NCI-H2227 (cell line): Measurements from ENCODE around the gene ZNF724.
"Not testable (repeated sequence)": the region's sequence is repeated elsewhere in the genome, so short reads cannot be mapped to it uniquely, and the experiment has no call there.

Source experiments
- DNase-seq: peaks from one replicate; lab custom pipeline; 2025; ENCODE audit not compliant: unreplicated experiment; lab: John Stamatoyannopoulos, UW

ZNF724 gene

GRCh38 chr19:23249911-23250649 is at the start of gene ZNF724:
Gene ZNF724, minus strand, starts transcription at chr19:23250394. Its CDS starts 152 bp downstream, at chr19:23250242.
- DNase-seq, result peak; percentile 94

GRCh38 chr19:23294141-23294540 is 43.9 kb upstream of the ZNF724 start:
- DNase-seq, result no peak

- DNase-seq, result not testable (repeated sequence)
These were observed 39.8 kb upstream of the ZNF724 start for GRCh38 chr19:23289966-23290365.

GRCh38 chr19:23287620-23288019 is 37.4 kb upstream of the ZNF724 start:
- no peak for DNase-seq

DNA sequence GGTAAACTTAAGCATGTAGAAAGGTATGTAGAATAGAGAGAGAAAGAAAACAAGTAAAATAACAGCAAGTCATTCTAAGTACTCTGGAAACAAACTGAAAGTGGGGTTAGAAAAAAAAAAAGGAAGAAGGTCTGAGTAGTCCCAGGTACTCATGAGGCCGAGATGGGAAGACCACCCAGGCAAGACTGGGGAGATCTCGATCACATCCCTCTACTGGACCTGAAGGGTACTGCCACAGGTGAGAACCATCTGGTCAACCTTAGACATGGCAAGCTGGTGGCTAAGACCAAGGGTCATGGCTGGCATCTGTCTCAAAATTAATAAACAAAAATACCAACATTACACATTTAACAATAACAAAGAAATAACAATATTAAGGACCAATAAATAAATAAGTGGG is 36.3 kb upstream of the ZNF724 start:
- DNase-seq, result no peak

DNA sequence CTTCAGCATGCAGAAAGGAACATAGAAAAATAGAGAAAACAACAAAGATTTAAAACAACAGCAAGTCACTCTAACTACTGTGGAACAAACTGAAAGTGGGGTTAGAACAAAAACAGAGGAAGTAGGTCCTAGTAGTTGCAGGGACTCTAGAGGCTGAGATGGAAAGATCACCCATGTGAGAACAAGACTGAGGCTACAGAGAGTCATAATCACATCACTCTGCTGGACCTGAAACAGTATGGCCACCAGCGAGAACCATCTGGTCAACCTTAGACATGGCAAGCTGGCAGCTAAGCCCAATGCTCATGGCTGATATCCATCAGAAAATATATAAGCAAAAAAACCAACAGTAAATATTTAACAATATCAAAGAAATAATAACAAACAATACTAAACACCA is 35.8 kb upstream of the ZNF724 start:
- DNase-seq, result no peak

GRCh38 chr19:23285326-23285725 is 35.1 kb upstream of the ZNF724 start:
- not testable (repeated sequence) for DNase-seq

- peak; percentile 41 for DNase-seq
These were observed 33.7 kb upstream of the ZNF724 start for GRCh38 chr19:23283925-23284324.

DNA sequence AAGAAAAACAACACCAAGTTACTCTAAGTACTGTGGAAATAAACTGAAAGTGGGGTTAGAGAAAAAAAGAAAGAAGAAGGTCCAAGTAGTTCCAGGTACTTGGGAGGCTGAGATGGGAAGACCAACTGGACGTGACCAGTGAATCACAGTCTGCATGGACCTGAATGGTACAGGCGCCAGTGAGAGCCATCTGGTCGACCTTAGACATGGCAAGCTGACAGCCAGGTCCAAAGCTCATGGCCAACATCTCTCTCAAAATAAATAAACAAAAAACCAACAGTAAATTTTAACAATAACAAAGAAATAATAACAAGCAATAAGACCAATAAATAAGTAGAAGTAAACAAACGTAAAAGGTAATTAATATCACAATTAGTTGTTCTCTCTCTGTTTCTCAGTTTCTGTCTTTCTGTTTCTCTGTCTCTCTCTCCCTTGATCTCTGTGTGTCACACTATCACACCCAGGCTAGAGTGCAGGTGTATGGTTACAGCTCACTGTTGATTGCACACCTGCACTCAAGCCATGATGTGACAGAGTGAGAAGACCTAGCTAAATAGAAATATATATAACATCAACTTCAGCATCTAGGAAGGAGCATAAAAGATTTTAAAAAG is 31.6 kb upstream of the ZNF724 start:
- DNase-seq, result no peak

- not testable (repeated sequence) for DNase-seq
These were observed 27.9 kb upstream of the ZNF724 start for GRCh38 chr19:23278118-23278517.

DNA sequence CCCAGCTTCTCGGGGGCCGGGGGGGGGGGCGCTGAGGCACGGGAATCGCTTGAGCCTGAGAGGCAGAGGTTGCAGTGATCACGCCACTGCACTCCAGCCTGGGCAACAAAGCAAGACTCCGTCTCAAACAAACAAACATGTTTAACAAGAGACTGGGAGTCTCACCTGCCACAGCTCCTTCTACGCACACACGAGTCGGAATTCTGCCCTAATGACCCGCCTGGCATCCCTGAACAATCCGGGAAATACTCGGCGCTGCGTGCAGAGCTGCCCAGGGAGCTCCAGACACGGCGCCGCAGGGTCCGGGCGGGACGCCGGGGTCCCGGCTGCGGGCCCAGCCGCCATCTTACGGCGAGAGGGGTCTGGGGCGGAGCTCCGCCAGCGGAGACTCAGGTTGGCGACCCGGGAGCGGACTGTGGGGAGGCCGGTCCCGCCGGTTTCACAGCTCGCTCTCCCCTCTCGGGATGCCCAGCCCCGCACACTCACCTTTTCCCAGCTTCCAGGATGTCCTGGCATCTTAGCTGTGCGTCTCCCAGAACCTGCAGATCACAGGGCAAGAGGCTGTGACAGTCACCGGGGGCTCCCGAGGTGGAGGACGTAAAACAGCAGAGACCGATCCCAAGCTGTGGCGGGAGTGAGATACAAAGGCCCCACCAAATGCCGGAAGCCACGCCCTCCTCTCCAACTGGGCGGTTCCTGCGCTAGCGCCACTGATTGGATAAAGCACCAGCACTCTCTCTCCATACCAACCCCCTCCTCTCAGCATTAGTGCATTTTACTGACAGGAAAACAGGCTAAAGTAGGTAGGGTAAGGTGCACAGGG is 23.6 kb upstream of the ZNF724 start:
- DNase-seq, result peak; percentile 89

DNA sequence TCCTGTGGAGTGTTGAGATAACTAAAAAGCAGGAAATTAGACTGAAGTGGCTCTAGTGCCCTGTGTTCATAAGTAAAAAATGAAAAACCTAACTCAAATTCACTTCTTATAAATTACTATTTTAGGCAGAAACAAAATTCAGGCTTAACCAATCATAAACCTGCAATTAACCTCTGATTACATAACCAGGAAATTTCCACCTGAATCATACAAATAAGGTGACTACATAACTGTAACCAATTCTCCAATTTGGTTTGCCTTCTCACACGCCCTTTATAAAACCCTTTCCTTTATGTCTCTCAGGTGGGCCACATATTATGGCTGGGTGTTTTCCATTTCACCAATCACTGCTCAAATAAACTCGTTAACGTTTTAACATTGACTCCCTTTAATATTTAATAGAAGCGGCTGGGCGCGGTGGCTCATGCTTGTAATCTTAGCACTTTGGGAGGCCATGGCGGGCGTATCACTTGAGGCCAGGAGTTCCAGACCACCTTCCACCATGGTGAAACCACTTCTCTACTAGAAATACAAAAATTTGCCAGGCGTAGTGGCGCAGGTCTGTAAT is 22.9 kb upstream of the ZNF724 start:
- no peak for DNase-seq

DNA sequence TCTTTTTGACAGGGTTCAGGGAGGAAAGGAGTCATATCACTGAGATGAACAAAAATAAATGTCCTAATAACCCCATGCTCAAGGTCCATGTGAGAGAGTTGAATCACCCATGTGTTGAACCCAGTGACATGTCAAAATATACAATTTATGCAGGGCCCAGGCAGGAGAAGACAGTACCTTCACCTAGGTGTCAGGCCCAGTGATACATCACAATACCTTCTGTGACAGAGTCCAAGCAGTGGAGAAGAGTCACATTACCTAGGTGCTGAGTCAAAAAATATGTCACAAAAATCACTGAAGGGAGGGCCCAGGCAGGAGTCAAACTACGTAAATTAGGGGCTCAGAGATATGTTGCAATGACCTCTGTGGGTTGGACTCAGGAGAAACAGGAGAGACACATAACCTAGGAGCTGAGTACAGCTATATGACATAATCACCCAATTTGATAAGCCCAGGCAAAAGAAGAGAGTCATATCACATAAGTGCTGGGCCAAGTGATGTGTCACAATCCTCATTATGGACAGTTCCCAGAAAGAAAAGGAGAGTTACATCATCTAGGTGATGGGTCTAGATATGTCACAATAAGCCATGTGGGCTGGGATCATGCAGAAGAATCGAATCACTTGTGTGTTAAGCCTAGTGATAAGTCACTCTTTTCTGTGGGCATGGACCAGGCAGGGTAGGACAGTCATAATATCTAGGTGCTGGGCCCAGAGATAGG is 13.8 kb upstream of the ZNF724 start:
- DNase-seq, result no peak

GRCh38 chr19:23263396-23263795 is 13.2 kb upstream of the ZNF724 start:
- no peak for DNase-seq

- no peak for DNase-seq
These were observed 12.7 kb upstream of the ZNF724 start for GRCh38 chr19:23262920-23263319.

GRCh38 chr19:23261496-23262020 is 11.4 kb upstream of the ZNF724 start:
- no peak for DNase-seq

DNA sequence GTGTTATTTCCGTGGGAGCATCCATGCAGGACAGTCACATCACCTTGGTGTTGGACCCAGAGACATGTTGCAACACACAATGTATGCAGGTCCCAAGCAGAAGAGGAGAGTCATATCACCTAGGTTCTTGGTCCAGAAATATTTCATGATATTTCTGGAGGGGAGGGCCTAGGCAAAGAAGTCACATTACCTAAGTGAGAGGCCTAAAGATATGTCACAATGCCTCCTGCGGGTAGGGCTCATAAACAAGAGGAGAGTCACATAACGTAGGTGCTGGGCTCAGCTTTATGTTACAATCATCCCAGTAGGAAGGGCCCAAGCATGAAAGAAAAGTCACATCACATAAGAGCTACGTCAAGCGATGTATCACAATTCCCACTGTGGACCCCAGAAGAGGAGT is 10.8 kb upstream of the ZNF724 start:
- DNase-seq, result no peak

- no peak for DNase-seq
These were observed 9.8 kb upstream of the ZNF724 start for GRCh38 chr19:23259961-23260360.

- DNase-seq, result no peak
These were observed 5.5 kb upstream of the ZNF724 start for GRCh38 chr19:23255700-23256099.

GRCh38 chr19:23254141-23254910 is 4.1 kb upstream of the ZNF724 start:
- no peak for DNase-seq
